ENCODE results near the gene CRISPLD2. TPM values are rescaled to one million over a fixed set of nuclear protein-coding genes. Genes with fewer than 3 reads are reported as not detected.

Gene CRISPLD2
- total and polyA plus RNA-seq, 9 of the 15 experiments (the other 6 are each of a cell fraction or from before 2014, with no cell fraction given): 0.03 to 0.24 (median 0.04) TPM; not detected in 4

DNA sequence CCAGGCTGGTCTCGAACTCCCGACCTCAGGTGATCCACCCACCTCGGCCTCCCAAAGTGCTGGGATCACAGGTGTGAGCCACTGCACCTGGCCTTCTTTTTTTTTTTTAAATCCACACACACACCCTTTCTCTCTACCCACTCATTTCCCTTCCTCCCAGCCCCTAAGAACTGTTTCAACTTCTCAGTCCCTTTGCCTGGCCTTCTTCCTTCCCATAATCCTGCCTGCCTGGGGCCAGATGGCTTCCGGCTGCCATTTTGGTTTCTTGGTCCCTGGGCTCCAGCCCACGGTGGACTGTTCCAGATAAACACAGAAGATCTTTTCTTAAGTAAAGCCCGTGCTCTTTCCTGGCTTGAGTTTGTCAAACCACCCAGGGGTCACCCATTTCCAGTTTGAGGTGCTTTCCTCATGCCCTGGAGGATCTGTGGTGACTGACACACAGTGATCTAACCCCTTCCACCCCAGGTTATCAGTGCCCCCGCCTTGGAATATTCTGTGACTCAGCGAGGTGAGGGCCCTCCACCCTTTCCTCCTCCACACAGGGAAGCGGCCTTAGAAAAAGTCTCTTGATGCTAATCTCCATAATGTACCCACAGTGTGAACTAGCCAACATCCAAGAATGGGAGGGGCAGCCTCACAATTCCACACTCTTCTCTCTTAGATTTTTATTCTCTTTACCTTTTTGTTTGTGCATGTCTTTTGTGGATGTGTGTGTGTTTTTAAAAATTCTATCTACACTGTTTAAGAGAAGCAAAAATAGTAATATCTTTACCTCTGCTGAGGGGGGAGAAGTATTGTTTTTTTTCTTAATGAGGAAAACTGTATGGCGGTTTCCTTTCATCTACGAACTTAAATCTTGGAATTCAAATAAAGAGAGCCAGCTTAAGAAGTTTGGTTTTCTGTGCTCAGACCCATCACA, 60.0 kb downstream of the CRISPLD2 start (continued):
- TF ChIP-seq XRCC5 (IDR thresholded peaks at IDR 0.05; ENCODE audit: low read depth, low read length) (peak; percentile 22; the same call in 1 of the 2 replicates), MAFK (IDR thresholded peaks at IDR 0.05; ENCODE audit: low read length) (peak; percentile 67; the same call in 1 of the 2 replicates), MTA3 (IDR thresholded peaks at IDR 0.05; ENCODE audit: borderline replicate concordance) (peak; percentile 83; the same call in 1 of the 2 replicates), CREB1 (IDR thresholded peaks at IDR 0.05) (0 out of 2 replicates have a peak, but pooled peaks have one; percentile 34), CREB1 (CRISPR knock-in tag; IDR thresholded peaks at IDR 0.05) (no peak), BDP1 (IDR thresholded peaks at IDR 0.05; ENCODE audit: insufficient read depth, insufficient read length) (no peak), ELF2 (CRISPR knock-in tag; IDR thresholded peaks at IDR 0.05) (no peak), SOX6 (IDR thresholded peaks at IDR 0.05) (peak; percentile 90), ZNF212 (CRISPR knock-in tag; IDR thresholded peaks at IDR 0.05) (no peak), SP2 (IDR thresholded peaks at IDR 0.05; ENCODE audit: extremely low read depth, low read depth, low read length, poor library complexity, severe bottlenecking) (no peak), OTX1 (CRISPR knock-in tag; IDR thresholded peaks at IDR 0.05) (no peak; the same call in none of the 2 replicates), EGR1 (conservative IDR thresholded peaks at IDR 0.05) (peak; percentile 80), PHB2 (IDR thresholded peaks at IDR 0.05; ENCODE audit: low read depth) (no peak), NFE2L1 (tag; IDR thresholded peaks at IDR 0.05; ENCODE audit: borderline replicate concordance, low read depth) (no peak), POLR2B (IDR thresholded peaks at IDR 0.05; ENCODE audit: low read depth, partially characterized antibody) (no peak), XRCC4 (IDR thresholded peaks at IDR 0.05; ENCODE audit: extremely low read depth, insufficient read depth, insufficient read length) (no peak), NBN (IDR thresholded peaks at IDR 0.05; ENCODE audit: low read depth) (peak; percentile 91), PML (IDR thresholded peaks at IDR 0.05; ENCODE audit: low read length) (peak; percentile 76; the same call in 1 of the 2 replicates), PCBP2 (IDR thresholded peaks at IDR 0.05; ENCODE audit: low read depth, low read length, poor library complexity, severe bottlenecking) (no peak)
- TF ChIP-seq, protein P1, sequence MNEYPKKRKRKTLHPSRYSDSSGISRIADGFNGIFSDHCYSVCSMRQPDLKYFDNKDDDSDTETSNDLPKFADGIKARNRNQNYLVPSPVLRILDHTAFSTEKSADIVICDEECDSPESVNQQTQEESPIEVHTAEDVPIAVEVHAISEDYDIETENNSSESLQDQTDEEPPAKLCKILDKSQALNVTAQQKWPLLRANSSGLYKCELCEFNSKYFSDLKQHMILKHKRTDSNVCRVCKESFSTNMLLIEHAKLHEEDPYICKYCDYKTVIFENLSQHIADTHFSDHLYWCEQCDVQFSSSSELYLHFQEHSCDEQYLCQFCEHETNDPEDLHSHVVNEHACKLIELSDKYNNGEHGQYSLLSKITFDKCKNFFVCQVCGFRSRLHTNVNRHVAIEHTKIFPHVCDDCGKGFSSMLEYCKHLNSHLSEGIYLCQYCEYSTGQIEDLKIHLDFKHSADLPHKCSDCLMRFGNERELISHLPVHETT (CRISPR knock-in tag; conservative IDR thresholded peaks at IDR 0.05 in 1 of 2, IDR thresholded peaks at IDR 0.05 in 1 of 2): peak in 1 of 2 experiments; percentile 77; a peak in 1 of 4 replicates
- TF ChIP-seq, protein P2, sequence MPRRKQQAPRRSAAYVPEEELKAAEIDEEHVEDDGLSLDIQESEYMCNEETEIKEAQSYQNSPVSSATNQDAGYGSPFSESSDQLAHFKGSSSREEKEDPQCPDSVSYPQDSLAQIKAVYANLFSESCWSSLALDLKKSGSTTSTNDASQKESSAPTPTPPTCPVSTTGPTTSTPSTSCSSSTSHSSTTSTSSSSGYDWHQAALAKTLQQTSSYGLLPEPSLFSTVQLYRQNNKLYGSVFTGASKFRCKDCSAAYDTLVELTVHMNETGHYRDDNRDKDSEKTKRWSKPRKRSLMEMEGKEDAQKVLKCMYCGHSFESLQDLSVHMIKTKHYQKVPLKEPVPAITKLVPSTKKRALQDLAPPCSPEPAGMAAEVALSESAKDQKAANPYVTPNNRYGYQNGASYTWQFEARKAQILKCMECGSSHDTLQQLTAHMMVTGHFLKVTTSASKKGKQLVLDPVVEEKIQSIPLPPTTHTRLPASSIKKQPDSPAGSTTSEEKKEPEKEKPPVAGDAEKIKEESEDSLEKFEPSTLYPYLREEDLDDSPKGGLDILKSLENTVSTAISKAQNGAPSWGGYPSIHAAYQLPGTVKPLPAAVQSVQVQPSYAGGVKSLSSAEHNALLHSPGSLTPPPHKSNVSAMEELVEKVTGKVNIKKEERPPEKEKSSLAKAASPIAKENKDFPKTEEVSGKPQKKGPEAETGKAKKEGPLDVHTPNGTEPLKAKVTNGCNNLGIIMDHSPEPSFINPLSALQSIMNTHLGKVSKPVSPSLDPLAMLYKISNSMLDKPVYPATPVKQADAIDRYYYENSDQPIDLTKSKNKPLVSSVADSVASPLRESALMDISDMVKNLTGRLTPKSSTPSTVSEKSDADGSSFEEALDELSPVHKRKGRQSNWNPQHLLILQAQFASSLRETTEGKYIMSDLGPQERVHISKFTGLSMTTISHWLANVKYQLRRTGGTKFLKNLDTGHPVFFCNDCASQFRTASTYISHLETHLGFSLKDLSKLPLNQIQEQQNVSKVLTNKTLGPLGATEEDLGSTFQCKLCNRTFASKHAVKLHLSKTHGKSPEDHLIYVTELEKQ (CRISPR knock-in tag; IDR thresholded peaks at IDR 0.05): no peak
- TF ChIP-seq, protein P3, sequence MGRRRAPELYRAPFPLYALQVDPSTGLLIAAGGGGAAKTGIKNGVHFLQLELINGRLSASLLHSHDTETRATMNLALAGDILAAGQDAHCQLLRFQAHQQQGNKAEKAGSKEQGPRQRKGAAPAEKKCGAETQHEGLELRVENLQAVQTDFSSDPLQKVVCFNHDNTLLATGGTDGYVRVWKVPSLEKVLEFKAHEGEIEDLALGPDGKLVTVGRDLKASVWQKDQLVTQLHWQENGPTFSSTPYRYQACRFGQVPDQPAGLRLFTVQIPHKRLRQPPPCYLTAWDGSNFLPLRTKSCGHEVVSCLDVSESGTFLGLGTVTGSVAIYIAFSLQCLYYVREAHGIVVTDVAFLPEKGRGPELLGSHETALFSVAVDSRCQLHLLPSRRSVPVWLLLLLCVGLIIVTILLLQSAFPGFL (CRISPR knock-in tag; IDR thresholded peaks at IDR 0.05): no peak
